ENCODE results near the gene MXRA8.

The MXRA8 gene

DNA sequence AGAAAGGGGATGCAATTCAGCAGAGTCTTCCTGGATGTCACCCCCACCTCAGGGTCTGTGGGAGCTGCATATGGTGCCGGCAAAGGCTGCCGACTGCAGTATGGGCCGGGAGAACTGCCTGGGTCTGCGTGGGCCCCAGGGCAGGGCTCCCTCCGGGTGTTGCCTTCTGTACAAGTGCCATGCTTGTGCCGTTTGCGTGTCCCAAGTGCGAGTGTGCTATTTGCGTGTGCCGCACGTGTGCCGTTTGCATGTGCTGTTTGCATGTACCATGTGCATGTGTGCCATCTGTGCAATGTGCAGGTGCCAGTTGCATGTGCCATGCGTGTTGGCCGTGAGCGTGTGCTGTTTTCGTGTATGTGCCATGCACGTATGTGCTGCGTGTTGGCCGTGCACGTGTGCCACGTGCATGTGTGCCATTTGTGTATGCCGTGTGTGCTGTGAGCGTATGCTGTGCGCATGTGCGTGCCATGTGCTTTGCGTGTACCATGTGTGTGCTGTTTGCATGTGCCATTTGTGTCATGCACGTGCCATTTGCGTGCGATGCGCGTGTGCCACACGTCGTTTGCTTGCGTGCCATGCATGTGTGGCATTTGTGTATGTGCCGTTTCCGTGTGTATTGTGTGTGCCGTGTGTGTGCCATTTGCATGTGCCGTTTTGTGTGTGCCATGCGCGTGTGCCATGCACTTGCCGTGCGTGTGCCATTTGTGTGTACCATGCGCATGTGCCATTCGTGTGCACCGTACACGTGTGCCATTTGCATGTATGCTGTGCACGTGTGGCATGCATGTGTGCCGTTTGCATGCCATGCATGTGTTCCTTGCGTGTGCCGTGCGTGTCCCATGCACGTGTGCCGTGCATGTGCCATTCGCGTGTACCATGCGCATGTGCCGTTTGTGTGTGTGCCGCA lies 28.8 kb downstream of the MXRA8 start:
- Mint-ChIP-seq H3K27ac (no peak overlapping the region), H3K4me1 (peaks cover 7% of the 10 kb centered on the region), H3K9me3 (no peaks in the 10 kb centered on the region), H3K36me3 (no peaks in the 10 kb centered on the region), H3K4me3 (no peak overlapping the region), H3K27me3 (no peaks in the 10 kb centered on the region)

DNA sequence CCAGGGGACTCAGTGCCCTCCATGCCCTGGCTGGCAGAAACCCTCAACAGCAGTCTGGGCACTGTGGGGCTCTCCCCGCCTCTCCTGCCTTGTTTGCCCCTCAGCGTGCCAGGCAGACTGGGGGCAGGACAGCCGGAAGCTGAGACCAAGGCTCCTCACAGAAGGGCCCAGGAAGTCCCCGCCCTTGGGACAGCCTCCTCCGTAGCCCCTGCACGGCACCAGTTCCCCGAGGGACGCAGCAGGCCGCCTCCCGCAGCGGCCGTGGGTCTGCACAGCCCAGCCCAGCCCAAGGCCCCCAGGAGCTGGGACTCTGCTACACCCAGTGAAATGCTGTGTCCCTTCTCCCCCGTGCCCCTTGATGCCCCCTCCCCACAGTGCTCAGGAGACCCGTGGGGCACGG lies 30.1 kb downstream of the MXRA8 start:
- Mint-ChIP-seq H3K27ac (no peak overlapping the region), H3K27me3 (no peaks in the 10 kb centered on the region), H3K9me3 (no peaks in the 10 kb centered on the region), H3K4me1 (peaks cover 12% of the 10 kb centered on the region), H3K36me3 (peaks cover 1% of the 10 kb centered on the region), H3K4me3 (no peak overlapping the region)

DNA sequence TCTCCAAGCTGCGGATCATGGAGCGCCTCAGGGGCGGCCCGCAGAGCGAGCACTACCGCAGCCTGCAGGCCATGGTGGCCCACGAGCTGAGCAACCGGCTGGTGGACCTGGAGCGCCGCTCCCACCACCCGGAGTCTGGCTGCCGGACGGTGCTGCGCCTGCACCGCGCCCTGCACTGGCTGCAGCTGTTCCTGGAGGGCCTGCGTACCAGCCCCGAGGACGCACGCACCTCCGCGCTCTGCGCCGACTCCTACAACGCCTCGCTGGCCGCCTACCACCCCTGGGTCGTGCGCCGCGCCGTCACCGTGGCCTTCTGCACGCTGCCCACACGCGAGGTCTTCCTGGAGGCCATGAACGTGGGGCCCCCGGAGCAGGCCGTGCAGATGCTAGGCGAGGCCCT lies 31.1 kb downstream of the MXRA8 start:
- Mint-ChIP-seq H3K9me3 (no peaks in the 10 kb centered on the region), H3K4me1 (peaks cover 19% of the 10 kb centered on the region), H3K36me3 (peaks cover 1% of the 10 kb centered on the region), H3K27ac (no peak overlapping the region), H3K4me3 (no peak overlapping the region), H3K27me3 (no peaks in the 10 kb centered on the region)

DNA sequence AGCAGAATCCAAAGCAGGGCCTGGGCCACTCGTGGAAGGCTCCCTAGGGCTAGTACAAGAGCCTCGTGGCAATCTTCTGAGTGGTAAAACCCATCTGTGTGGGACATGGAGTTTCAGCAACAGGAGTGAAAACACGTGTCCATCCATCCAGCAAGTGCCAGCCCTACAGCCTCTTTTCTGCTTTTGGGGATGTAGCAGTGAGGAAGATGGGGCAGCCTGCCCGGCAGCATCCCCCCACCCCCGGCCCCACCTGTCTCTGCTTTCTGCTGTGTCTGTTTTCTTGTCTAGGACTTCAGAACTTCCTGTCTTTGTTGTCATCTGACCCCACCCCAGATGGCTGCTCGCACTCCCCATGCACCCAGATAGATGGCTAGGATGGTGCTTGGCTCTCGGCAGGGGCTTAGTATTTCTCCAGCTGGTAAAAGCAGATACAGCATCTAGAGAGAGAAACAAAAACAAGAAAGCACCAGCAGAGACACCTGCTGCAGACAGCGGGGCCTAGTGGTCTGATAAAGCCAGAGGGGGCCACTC lies 32.2 kb downstream of the MXRA8 start:
- Mint-ChIP-seq H3K36me3 (peaks cover 3% of the 10 kb centered on the region), H3K4me3 (peak overlapping the region; percentile 66), H3K27ac (peak overlapping the region; percentile 59), H3K9me3 (no peaks in the 10 kb centered on the region), H3K4me1 (peaks cover 23% of the 10 kb centered on the region), H3K27me3 (no peaks in the 10 kb centered on the region)

DNA sequence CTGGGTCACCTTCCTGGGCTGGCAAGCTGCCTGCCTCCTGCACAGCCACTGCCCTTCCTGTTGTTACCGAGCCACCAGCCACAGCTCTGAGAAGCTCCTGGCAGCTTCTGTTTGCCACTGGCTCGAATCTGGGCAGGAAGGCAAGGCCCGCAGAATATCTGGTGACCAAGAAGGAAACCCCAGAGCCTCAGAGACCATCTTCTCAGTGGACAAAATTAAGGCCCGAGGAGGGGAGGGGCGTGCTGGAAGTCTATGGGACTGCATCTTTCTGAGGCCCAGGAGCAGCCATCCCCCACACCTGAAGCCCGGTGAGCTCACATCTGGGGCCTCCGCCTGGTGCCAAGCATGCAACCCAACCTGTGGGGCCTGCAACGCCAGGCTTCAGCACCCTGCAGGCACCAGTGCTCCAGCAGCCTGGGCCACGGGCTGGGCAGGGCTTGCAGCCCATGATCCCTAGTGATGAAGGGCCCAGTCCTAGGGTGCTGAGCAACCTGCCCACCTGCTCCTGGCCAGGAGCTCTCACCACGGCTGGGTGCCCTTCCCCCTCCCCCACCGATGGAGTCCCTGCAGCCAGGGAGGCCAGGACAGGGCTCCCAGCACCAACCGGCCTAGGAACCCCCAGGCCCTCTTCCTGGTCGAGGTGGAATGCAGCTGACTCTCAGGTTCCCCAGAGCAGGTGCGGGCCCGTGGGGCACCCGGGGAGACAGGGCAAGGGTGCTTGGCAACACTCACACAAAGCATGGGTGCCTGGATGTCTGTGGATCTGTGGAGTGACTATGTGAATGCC lies 32.9 kb downstream of the MXRA8 start:
- H3K4me1 Mint-ChIP-seq: peaks cover 23% of the 10 kb centered on the region
- no peak overlapping the region for H3K27ac Mint-ChIP-seq
- H3K9me3 Mint-ChIP-seq: no peaks in the 10 kb centered on the region
- no peaks in the 10 kb centered on the region for H3K27me3 Mint-ChIP-seq
- peak overlapping the region; percentile 70 for H3K4me3 Mint-ChIP-seq
- H3K36me3 Mint-ChIP-seq: peaks cover 3% of the 10 kb centered on the region

DNA sequence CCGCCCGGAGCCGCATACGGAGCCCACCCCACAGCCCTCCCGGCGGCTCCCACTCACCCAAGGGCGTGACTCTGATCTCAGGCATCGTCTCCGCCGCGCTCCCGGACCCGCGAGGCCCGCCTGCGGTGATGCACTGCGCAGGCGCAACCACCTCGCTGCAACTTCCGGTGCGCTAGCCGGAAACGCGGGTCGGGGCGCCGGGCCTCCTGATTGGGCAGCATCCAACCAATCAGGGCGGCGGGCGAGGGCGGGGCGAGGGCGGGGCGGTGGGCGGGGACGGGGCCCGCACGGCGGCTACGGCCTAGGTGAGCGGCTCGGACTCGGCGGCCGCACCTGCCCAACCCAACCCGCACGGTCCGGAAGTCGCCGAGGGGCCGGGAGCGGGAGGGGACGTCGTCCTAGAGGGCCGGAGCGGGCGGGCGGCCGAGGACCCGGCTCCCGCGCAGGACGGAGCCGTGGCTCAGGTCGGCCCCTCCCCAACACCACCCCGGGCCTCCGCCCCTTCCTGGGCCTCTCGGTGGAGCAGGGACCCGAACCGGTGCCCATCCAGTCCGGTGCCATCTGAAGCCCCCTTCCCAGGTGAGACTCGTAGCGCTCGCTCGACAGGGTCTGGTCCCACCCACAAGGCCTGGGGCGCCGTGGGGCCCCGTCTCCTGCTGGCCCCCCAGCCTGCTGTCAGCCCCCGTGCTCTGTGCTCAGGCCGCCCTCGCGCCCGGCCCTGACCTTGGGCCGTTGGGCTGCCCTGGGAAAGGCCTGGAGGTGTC lies 33.6 kb downstream of the MXRA8 start, which contains the start of the genes CPTP and INTS11:
CPTP (plus strand) TSS at position 279 of the 764 bp plus-strand sequence. CDS start 2,109 bp downstream, outside the sequence.
INTS11 (minus strand) TSS at position 137 of the 764 bp plus-strand sequence; CDS start at position 85, 52 bp downstream.
- no peaks in the 10 kb centered on the region for H3K9me3 Mint-ChIP-seq
- no peaks in the 10 kb centered on the region for H3K27me3 Mint-ChIP-seq
- peak within 1 kb of the TSS; percentile 97 for H3K27ac Mint-ChIP-seq
- H3K4me1 Mint-ChIP-seq: peaks cover 23% of the 10 kb centered on the region
- peak within 1 kb of the TSS; percentile 93 for H3K4me3 Mint-ChIP-seq
- peaks cover 3% of the 10 kb centered on the region for H3K36me3 Mint-ChIP-seq

DNA sequence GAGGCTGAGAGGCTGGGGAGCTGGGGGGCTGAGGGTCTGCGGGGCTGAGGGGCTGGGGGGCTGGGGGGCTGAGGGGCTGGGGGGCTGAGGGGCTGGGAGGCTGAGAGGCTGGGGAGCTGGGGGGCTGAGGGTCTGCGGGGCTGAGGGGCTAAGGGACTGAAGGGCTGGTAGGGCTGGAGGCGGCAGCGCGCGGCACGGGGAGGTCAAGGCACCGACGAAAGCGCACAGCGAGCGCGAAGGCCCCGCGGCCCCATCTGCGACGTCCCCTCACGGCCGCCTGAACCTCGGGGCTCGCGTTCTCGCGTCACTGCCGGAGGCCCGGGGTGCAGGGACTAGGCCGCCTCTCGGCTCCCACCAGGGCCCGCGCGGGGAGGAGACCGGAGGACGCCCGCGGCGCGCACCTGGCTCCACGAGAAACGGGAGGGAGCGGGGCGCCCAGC lies 34.3 kb downstream of the MXRA8 start:
- no peak overlapping the region for H3K27ac Mint-ChIP-seq
- H3K36me3 Mint-ChIP-seq: peaks cover 4% of the 10 kb centered on the region

DNA sequence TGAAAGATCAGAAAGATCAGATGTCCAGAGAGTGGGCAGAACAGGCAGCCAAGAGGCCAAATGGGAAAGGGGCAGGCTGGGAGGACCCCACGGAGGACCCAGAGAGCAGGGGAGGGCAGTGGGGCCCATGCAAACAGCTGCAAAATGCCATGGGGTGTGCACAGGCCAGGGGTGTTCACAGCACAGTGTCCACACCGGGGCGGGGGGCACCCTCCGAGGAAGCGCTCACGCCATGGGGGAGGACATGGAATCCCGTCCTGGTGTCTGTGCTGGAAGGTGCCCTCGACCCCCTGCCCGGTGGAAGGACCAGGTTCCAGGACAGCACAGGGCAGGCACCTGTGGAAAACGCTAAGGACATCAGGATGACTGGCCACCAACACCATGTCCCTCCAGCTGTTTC lies 35.4 kb downstream of the MXRA8 start:
- Mint-ChIP-seq H3K27me3 (no peaks in the 10 kb centered on the region), H3K27ac (peak overlapping the region; percentile 77), H3K4me3 (peak overlapping the region; percentile 93), H3K36me3 (peaks cover 4% of the 10 kb centered on the region), H3K4me1 (peaks cover 23% of the 10 kb centered on the region), H3K9me3 (no peaks in the 10 kb centered on the region)

More for the DNA sequence above, 34.3 kb downstream of the MXRA8 start:
- Mint-ChIP-seq H3K27me3 (no peaks in the 10 kb centered on the region), H3K9me3 (no peaks in the 10 kb centered on the region), H3K4me1 (peaks cover 23% of the 10 kb centered on the region), H3K4me3 (peak overlapping the region; percentile 90)

DNA sequence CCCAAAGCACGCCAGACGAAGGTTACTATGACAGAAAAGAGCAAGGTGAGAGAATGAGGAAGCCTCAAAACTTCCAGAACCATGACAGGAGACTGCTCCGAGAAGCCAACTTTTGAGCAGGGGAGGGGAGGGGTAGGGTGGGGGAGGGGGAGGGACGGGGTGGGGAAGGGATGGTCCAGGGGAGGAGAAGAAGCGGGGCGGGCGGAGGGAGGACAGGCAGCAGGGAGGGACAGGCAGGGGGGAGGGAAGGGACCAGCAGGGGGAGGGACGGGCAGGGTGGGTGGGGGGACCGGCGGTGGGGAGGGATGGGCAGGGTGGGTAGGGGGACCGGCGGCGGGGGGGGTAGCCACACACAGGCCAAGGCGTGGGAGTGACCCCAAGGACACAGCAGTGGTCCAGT lies 35.9 kb downstream of the MXRA8 start:
- peak overlapping the region; percentile 77 for H3K27ac Mint-ChIP-seq
- peak overlapping the region; percentile 93 for H3K4me3 Mint-ChIP-seq
- H3K27me3 Mint-ChIP-seq: no peaks in the 10 kb centered on the region
- peaks cover 23% of the 10 kb centered on the region for H3K4me1 Mint-ChIP-seq
- no peaks in the 10 kb centered on the region for H3K9me3 Mint-ChIP-seq
- peaks cover 5% of the 10 kb centered on the region for H3K36me3 Mint-ChIP-seq

DNA sequence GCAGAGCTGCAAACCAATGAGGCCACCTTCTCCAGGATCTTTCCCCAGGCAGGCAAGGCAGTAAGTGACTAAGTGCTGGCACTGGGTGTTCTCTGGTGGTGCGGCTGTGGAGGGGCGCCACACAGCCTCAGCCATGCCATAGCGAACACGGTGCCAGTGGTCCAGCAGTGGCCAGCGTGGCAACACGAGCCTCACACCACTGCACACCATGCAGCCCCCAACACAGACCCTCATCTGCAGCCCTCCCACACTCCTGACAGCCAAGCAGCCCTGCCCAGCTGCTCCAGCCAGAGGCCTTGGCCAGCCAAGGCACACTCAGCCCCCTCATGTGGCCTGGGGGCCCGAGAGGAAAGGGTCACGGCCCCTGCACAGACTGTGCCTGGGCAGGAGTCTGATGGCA lies 36.9 kb downstream of the MXRA8 start:
- no peaks in the 10 kb centered on the region for H3K9me3 Mint-ChIP-seq
- no peak overlapping the region for H3K27ac Mint-ChIP-seq
- H3K4me1 Mint-ChIP-seq: peaks cover 23% of the 10 kb centered on the region
- peaks cover 7% of the 10 kb centered on the region for H3K36me3 Mint-ChIP-seq
- H3K4me3 Mint-ChIP-seq: no peak overlapping the region
- no peaks in the 10 kb centered on the region for H3K27me3 Mint-ChIP-seq

DNA sequence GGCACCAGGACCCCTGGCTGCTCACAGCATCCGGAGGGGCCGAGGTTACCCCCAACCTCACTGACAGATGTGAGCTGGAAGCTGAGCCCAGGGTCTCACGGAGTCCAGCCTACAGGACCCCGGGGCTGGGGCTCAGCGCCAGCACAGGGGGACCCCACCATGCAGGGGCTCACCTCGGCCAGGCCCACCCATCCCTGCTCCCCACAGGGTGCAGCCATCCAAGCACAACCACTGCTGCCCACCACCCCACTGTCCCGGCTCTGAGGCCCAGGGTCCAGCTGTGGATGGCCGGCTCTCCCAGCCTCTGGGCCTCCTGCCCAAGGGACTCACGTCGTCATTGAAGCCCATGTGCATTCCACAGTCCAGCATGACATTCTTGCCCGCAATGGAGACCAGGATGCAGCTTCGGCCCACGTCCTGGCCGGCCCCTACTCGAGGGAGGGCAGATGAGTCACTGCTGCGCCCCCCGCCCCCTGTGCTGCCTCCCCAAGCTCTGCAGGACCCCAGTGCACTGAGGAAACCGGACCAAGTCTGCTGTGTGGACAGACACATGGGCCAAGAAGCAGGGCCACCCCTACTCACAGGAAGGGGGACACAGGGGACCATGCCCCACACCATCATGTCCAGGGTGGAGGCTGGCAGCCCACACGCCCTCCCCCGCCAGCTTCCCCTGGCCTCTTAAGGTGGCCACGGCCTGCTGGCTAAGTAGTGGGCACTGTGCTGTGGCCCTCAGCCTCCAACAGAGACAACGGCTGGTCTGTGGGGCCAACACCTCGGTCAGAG lies 37.5 kb downstream of the MXRA8 start:
- Mint-ChIP-seq H3K4me3 (no peak overlapping the region), H3K4me1 (peaks cover 18% of the 10 kb centered on the region), H3K9me3 (no peaks in the 10 kb centered on the region), H3K36me3 (peaks cover 7% of the 10 kb centered on the region), H3K27me3 (no peaks in the 10 kb centered on the region), H3K27ac (no peak overlapping the region)

DNA sequence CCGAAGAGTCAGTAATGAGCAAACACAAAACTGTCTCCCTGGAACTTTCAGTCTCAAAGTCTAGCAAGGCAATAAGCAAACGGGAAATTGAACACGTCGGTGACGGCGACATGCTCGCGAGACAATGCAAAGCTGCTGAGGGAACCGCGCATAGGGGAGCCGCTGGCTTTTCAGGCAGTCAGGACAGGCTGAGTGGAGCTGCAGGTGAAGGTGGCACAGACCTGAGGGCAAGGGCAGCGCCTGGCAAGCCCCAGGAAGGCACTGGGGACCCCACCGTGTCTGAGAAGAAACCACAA lies 38.8 kb downstream of the MXRA8 start:
- Mint-ChIP-seq H3K36me3 (peaks cover 8% of the 10 kb centered on the region), H3K4me3 (no peak overlapping the region), H3K9me3 (no peaks in the 10 kb centered on the region), H3K4me1 (peaks cover 16% of the 10 kb centered on the region), H3K27me3 (no peaks in the 10 kb centered on the region), H3K27ac (no peak overlapping the region)

DNA sequence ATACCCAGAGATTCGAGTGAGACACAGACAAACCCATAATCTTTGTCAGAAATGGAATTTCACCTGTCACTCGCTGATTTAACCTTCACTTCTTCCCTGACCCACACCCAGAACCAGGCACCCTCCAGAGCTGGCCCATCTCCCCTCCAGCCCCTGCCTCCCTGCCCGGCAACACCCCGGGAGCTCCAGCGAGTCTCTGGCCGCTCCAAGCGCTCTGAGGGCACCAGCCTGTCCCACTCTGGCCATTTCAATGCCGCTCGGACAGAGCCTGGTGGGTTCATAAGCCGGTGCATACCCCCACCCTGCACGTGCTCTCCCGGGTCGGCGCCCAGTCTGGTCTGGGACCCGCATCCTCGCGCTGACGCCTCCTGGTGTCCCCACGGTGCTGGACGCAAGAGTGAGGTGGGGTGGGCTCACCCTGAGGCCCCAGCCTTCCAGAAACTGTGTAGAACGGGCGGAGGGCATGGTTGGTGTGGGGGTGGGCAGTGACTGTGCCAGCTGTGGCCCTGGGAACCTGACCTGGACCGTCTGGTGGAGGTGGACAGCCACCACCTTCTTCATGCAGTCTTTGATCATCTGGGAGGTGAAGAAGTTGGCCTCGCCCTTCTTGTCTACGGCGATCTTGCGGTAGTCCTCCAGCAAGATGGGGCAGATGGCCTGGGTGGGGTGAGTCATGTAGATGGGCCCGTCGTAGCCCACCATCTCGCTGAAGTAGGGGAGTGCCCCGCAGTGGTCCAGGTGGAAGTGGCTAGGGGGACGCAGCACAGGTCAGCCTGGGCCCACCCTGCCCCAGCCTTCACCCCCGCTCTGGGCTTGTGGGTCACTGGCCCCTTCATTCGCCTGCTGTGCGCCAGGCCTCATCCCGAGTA lies 39.3 kb downstream of the MXRA8 start:
- Mint-ChIP-seq H3K4me3 (no peak overlapping the region), H3K9me3 (no peaks in the 10 kb centered on the region), H3K27ac (no peak overlapping the region), H3K36me3 (peaks cover 8% of the 10 kb centered on the region), H3K4me1 (peaks cover 16% of the 10 kb centered on the region), H3K27me3 (no peaks in the 10 kb centered on the region)

DNA sequence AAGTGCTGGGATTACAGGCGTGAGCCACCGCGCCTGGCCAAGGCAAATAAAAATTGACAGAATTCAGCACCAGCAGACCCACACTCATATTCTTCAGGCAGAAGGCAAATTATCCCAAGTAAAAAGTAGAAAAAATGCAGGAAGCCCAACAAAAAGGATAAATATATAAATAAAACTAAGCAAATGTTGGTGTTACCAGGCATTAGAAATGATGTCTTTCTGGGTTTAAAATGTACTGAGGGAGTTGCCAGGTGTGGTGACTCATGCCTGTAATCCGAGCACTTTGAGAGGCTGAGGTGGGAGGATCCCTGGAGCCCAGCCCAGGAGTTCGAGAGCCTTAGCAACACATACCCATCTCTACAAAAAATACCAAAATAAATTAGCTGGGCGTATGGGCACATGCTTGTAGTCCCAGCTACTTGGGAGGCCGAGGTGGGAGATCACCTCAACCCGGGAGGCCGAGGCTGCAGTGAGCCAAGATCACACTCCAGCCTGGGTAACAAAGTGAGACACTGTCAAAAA lies 40.2 kb downstream of the MXRA8 start:
- no peak overlapping the region for H3K27ac Mint-ChIP-seq
- no peaks in the 10 kb centered on the region for H3K9me3 Mint-ChIP-seq
- H3K27me3 Mint-ChIP-seq: no peaks in the 10 kb centered on the region
- peaks cover 9% of the 10 kb centered on the region for H3K36me3 Mint-ChIP-seq
- peaks cover 11% of the 10 kb centered on the region for H3K4me1 Mint-ChIP-seq
- H3K4me3 Mint-ChIP-seq: no peak overlapping the region
